DND-41 (cell line): Measurements from ENCODE around the gene C18orf63.
A peak's percentile ranks its signal among the peaks of the same experiment; 100 is the strongest.

ENCODE experiments used
- ATAC-seq: fragments of 200-7000 bp; cut with Tn5 transposase; 3 replicates; pipeline ENCODE4 v1.9.1; 2021; ENCODE audit warnings: low read depth; ENCODE audit not compliant: insufficient read depth
- DNase-seq: peaks from one replicate; pipeline ENCODE4 v3.0.0-alpha.2; 2020
- H2AFZ ChIP-seq: 2 replicates; pipeline ENCODE4 v1.6.0; 2012; ENCODE audit warnings: low read depth, low read length
- H3K27ac ChIP-seq: 2 replicates; pipeline ENCODE4 v1.5.1; 2012; ENCODE audit warnings: low read length, inconsistent platforms
- H3K27me3 ChIP-seq: fragments of 200-600 bp; sonication (generic); 2 replicates; pipeline ENCODE4 v1.6.0; 2012; ENCODE audit warnings: low read length, mild to moderate bottlenecking, inconsistent platforms; ENCODE audit not compliant: insufficient read depth, poor library complexity
- H3K36me3 ChIP-seq: 2 replicates; pipeline ENCODE4 v1.5.1; 2012; ENCODE audit warnings: low read length, inconsistent platforms; ENCODE audit not compliant: insufficient read depth
- H3K4me1 ChIP-seq: 2 replicates; pipeline ENCODE4 v1.5.1; 2012; ENCODE audit warnings: mild to moderate bottlenecking, low read length; ENCODE audit not compliant: insufficient read depth
- H3K4me2 ChIP-seq: 2 replicates; pipeline ENCODE4 v1.6.0; 2012; ENCODE audit warnings: mild to moderate bottlenecking, moderate library complexity, low read length, inconsistent platforms; ENCODE audit not compliant: insufficient read depth
- H3K4me3 ChIP-seq, 2 experiments: fragments of 200-600 bp in 1 of 2; shearing (Covaris generic) in 1 of 2; 2 replicates each; pipeline ENCODE4 v1.5.1; 2012 to 2016; ENCODE audit warnings: inconsistent platforms in 2 of 2, low read length in 2 of 2, mild to moderate bottlenecking in 2 of 2, low read depth in 1 of 2, moderate library complexity in 1 of 2
- H3K79me2 ChIP-seq: 2 replicates; pipeline ENCODE4 v1.6.0; 2012; ENCODE audit warnings: low read length, inconsistent platforms; ENCODE audit not compliant: insufficient read depth
- H3K9ac ChIP-seq: 2 replicates; pipeline ENCODE4 v1.6.0; 2012; ENCODE audit warnings: low read depth, mild to moderate bottlenecking, inconsistent platforms, low read length, moderate library complexity
- H3K9me3 ChIP-seq: 2 replicates; pipeline ENCODE4 v1.5.1; 2012; ENCODE audit warnings: low read length, moderate library complexity, mild to moderate bottlenecking, inconsistent platforms; ENCODE audit not compliant: insufficient read depth, severe bottlenecking
- H4K20me1 ChIP-seq: 2 replicates; pipeline ENCODE4 v1.6.0; 2012; ENCODE audit warnings: low read length; ENCODE audit not compliant: insufficient read depth
- EZH2 ChIP-seq: IDR thresholded peaks from 3 replicates; pipeline ENCODE4 v1.6.1; 2012; ENCODE audit warnings: borderline replicate concordance, low read depth, mild to moderate bottlenecking, moderate library complexity, low read length, inconsistent platforms; ENCODE audit not compliant: severe bottlenecking
- TF ChIP-seq, protein P1 (sequence below): IDR thresholded peaks from 2 replicates; pipeline ENCODE4 v1.5.1; 2012; ENCODE audit warnings: borderline replicate concordance, low read length, moderate library complexity, mild to moderate bottlenecking; ENCODE audit not compliant: poor library complexity, severe bottlenecking; ENCODE audit errors: extremely low read depth

The C18orf63 gene

GRCh38 chr18:74348581-74348980, 32.9 kb downstream of the C18orf63 start:
- no peaks in the 10 kb centered on the region for H3K9me3 ChIP-seq
- DNase-seq (no peak), ATAC-seq (no peak)
- no peaks in the 10 kb centered on the region for H3K4me1 ChIP-seq
- no peak overlapping the region for H3K4me3 ChIP-seq
- no peaks in the 10 kb centered on the region for H3K79me2 ChIP-seq
- no peak overlapping the region for H3K9ac ChIP-seq
- TF ChIP-seq, protein P1, sequence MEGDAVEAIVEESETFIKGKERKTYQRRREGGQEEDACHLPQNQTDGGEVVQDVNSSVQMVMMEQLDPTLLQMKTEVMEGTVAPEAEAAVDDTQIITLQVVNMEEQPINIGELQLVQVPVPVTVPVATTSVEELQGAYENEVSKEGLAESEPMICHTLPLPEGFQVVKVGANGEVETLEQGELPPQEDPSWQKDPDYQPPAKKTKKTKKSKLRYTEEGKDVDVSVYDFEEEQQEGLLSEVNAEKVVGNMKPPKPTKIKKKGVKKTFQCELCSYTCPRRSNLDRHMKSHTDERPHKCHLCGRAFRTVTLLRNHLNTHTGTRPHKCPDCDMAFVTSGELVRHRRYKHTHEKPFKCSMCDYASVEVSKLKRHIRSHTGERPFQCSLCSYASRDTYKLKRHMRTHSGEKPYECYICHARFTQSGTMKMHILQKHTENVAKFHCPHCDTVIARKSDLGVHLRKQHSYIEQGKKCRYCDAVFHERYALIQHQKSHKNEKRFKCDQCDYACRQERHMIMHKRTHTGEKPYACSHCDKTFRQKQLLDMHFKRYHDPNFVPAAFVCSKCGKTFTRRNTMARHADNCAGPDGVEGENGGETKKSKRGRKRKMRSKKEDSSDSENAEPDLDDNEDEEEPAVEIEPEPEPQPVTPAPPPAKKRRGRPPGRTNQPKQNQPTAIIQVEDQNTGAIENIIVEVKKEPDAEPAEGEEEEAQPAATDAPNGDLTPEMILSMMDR = no peak
- no peak for TF ChIP-seq EZH2
- H3K27ac ChIP-seq = no peak overlapping the region
- H2AFZ ChIP-seq = no peak overlapping the region
- H3K27me3 ChIP-seq = peaks cover 19% of the 10 kb centered on the region
- H3K4me2 ChIP-seq = no peak overlapping the region
- no peaks in the 10 kb centered on the region for H4K20me1 ChIP-seq
- no peaks in the 10 kb centered on the region for H3K36me3 ChIP-seq

DNA sequence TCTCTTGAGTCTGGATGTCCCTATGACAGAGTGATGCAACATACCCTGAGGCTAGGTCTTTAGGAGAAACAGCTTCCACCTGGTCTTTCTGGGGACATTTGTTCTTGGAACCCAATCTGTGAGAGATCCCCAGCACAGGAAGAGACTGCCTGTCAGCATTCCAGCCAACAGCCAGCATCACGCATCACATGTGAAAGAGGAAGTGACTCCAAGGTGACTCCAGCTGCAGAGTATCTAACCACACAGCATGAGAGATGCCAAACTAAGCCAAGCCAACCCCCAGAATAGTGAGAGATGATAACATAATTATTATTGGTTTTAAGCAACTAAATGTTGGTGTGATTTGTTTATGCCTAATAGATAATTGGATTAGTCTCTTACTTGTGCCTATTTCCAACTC, 35.7 kb downstream of the C18orf63 start:
- Histone ChIP-seq H3K4me2 (no peak overlapping the region), H3K27me3 (peaks cover 22% of the 10 kb centered on the region), H4K20me1 (no peaks in the 10 kb centered on the region), H3K4me1 (no peaks in the 10 kb centered on the region), H3K9me3 (no peaks in the 10 kb centered on the region), H3K27ac (no peak overlapping the region), H2AFZ (no peak overlapping the region), H3K4me3 (no peak overlapping the region), H3K79me2 (no peaks in the 10 kb centered on the region), H3K36me3 (no peaks in the 10 kb centered on the region), H3K9ac (no peak overlapping the region)
- ATAC-seq (0 out of 3 replicates have a peak, but pooled peaks have one; percentile 37), DNase-seq (no peak)
- TF ChIP-seq, protein P1 = no peak
- no peak for TF ChIP-seq EZH2

- Histone ChIP-seq H3K79me2 (no peaks in the 10 kb centered on the region), H3K27ac (no peak overlapping the region), H3K36me3 (no peaks in the 10 kb centered on the region), H3K27me3 (peaks cover 19% of the 10 kb centered on the region), H3K4me2 (no peak overlapping the region), H3K4me3 (no peak overlapping the region), H3K4me1 (no peaks in the 10 kb centered on the region), H4K20me1 (no peaks in the 10 kb centered on the region), H3K9ac (no peak overlapping the region), H2AFZ (no peak overlapping the region), H3K9me3 (no peaks in the 10 kb centered on the region)
- no peak for TF ChIP-seq EZH2
- TF ChIP-seq, protein P1 = peak; percentile 60
- DNase-seq = peak; percentile 16
- peak; percentile 56; the same call in 2 of the 3 replicates for ATAC-seq
Measured at GRCh38 chr18:74353169-74353775, 37.6 kb downstream of the C18orf63 start.

DNA sequence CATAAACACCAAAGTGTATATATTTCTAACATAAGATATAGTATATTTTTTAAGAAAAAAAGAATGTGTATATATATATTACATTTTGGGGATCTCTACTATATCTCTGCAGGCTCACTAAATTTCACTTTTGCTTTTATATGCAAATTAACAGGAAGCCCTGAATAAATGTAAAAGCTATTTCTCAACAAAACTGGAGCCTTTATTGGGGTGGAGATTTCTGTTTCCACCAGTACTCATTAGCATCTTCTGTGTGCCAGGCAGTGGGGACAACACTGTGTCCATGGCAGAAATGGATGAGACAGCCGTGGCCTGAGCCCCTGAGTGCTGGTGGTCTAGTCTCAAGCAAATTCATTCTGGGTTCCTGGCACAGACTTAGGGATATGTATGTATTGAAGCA, 41.3 kb downstream of the C18orf63 start:
- Histone ChIP-seq H3K4me3 (no peak overlapping the region), H3K9ac (no peak overlapping the region), H3K79me2 (no peaks in the 10 kb centered on the region), H3K4me1 (no peaks in the 10 kb centered on the region), H3K4me2 (no peak overlapping the region), H2AFZ (no peak overlapping the region), H3K27ac (no peak overlapping the region), H3K27me3 (peaks cover 15% of the 10 kb centered on the region), H3K36me3 (no peaks in the 10 kb centered on the region), H4K20me1 (no peaks in the 10 kb centered on the region), H3K9me3 (no peaks in the 10 kb centered on the region)
- no peak for TF ChIP-seq EZH2
- TF ChIP-seq, protein P1 = no peak
- ATAC-seq (no peak), DNase-seq (no peak)
